ENCODE data around the gene ZNF530. TPM values are rescaled to one million over a fixed set of nuclear protein-coding genes. Genes with fewer than 3 reads are reported as not detected.

Gene ZNF530
- total and polyA plus RNA-seq, 4 donors = 1.5 to 4.7 (median 3.1) TPM

- DNase-seq (peak; percentile 98 to 100 (median 99)), ATAC-seq (ENCODE audit: insufficient read depth, low FRiP score) (peak; percentile 99)
- Histone ChIP-seq H3K4me1 (ENCODE audit: control insufficient read depth in 5 of 5, insufficient read depth in 5 of 5, low read length in 5 of 5) (peaks cover 0 to 19% (median 5%) of the 10 kb centered on the region in 5 donors), H3K36me3 (ENCODE audit: control insufficient read depth in 4 of 4, insufficient read depth in 4 of 4, low read length in 4 of 4) (peaks cover 20 to 45% (median 33%) of the 10 kb centered on the region in 4 donors), H3K4me3 (peak within 1 kb of the TSS; percentile 99), H3K9me3 (ENCODE audit: control insufficient read depth in 4 of 4, insufficient read depth in 3 of 4, low read length in 3 of 4) (peaks cover 0 to 58% (median 31%) of the 10 kb centered on the region in 4 donors), H3K9ac (ENCODE audit: insufficient read depth in 1 of 2, low read length in 2 of 2) (peak within 1 kb of the TSS; percentile 49 to 56), H3K27me3 (ENCODE audit: control insufficient read depth in 3 of 3, insufficient read depth in 3 of 3, low read length in 2 of 3) (no peaks in the 10 kb centered on the region), H3K27ac (ENCODE audit: low read depth in 1 of 2, low read length in 1 of 2) (peak within 1 kb of the TSS; percentile 48 to 77)
- TF ChIP-seq CTCF (IDR thresholded peaks at IDR 0.05; ENCODE audit: control extremely low read depth, extremely low read depth) = no peak
- WGBS, 2 donors = 1% methylated on average over 62 of the region's 62 CpGs
Measured at GRCh38 chr19:57578487-57579205, 21.0 kb upstream of the ZNF530 start, which contains the start of gene ZNF416. Gene ZNF416, minus strand, starts transcription at chr19:57578911. Its CDS starts 207 bp downstream, at chr19:57578704.

GRCh38 chr19:57583104-57583520 lies 16.6 kb upstream of the ZNF530 start:
- Histone ChIP-seq H3K36me3 (ENCODE audit: control insufficient read depth in 4 of 4, insufficient read depth in 4 of 4, low read length in 4 of 4) (peaks cover 0 to 32% (median 6%) of the 10 kb centered on the region in 4 donors), H3K9me3 (ENCODE audit: control insufficient read depth in 4 of 4, insufficient read depth in 3 of 4, low read length in 3 of 4) (peaks cover 0 to 44% (median 14%) of the 10 kb centered on the region in 4 donors), H3K9ac (ENCODE audit: insufficient read depth in 1 of 2, low read length in 2 of 2) (no peak overlapping the region), H3K27me3 (ENCODE audit: control insufficient read depth in 3 of 3, insufficient read depth in 3 of 3, low read length in 2 of 3) (no peaks in the 10 kb centered on the region), H3K4me3 (no peak overlapping the region), H3K27ac (ENCODE audit: low read depth in 1 of 2, low read length in 1 of 2) (no peak overlapping the region), H3K4me1 (ENCODE audit: control insufficient read depth in 5 of 5, insufficient read depth in 5 of 5, low read length in 5 of 5) (peaks cover under 1 to 15% (median 10%) of the 10 kb centered on the region in 5 donors)
- DNase-seq (no peak), ATAC-seq (ENCODE audit: insufficient read depth, low FRiP score) (no peak)
- 41 to 43% methylated on average over 21 of the region's 21 CpGs for WGBS, 2 donors
- no peak for TF ChIP-seq CTCF (IDR thresholded peaks at IDR 0.05; ENCODE audit: control extremely low read depth, extremely low read depth)

GRCh38 chr19:57583521-57584416 lies 15.9 kb upstream of the ZNF530 start, which contains the start of gene ZIK1:
Gene ZIK1, plus strand, starts transcription at chr19:57584145. Its CDS starts 212 bp downstream, at chr19:57584357.
- peak; percentile 92 for ATAC-seq (ENCODE audit: insufficient read depth, low FRiP score)
- Histone ChIP-seq H3K9me3 (ENCODE audit: control insufficient read depth in 4 of 4, insufficient read depth in 3 of 4, low read length in 3 of 4) (peaks cover 0 to 50% (median 20%) of the 10 kb centered on the region in 4 donors), H3K27ac (ENCODE audit: low read depth in 1 of 2, low read length in 1 of 2) (peak within 1 kb of the TSS; percentile 6 to 51), H3K36me3 (ENCODE audit: control insufficient read depth in 4 of 4, insufficient read depth in 4 of 4, low read length in 4 of 4) (peaks cover 6 to 34% (median 12%) of the 10 kb centered on the region in 4 donors), H3K27me3 (ENCODE audit: control insufficient read depth in 3 of 3, insufficient read depth in 3 of 3, low read length in 2 of 3) (no peaks in the 10 kb centered on the region), H3K9ac (ENCODE audit: insufficient read depth in 1 of 2, low read length in 2 of 2) (peak within 1 kb of the TSS in 1 of 2 donors; percentile 33), H3K4me1 (ENCODE audit: control insufficient read depth in 5 of 5, insufficient read depth in 5 of 5, low read length in 5 of 5) (peaks cover 0 to 14% (median 10%) of the 10 kb centered on the region in 5 donors), H3K4me3 (peak within 1 kb of the TSS; percentile 62)
- peak; percentile 97 to 99 (median 98) for DNase-seq
- no peak for TF ChIP-seq CTCF (IDR thresholded peaks at IDR 0.05; ENCODE audit: control extremely low read depth, extremely low read depth)
- 2 to 3% methylated on average over 75 to 76 of the region's 76 CpGs for WGBS, 2 donors

All from lung (tissue), 12 donors.